Ovary (tissue), 9 donors: ENCODE results near the gene CA9. TPM values are rescaled to one million over a fixed set of nuclear protein-coding genes. Genes with fewer than 3 reads are reported as not detected.
"Not testable (repeated sequence)": the region's sequence is repeated elsewhere in the genome, so short reads cannot be mapped to it uniquely, and the experiment has no call there.

Experiments used
- DNase-seq, 5 donors: peaks; one replicate each; pipeline ENCODE4 v3.0.0-alpha.2; 2019 to 2020
- H3K27ac ChIP-seq, 2 donors: fragments of 200-600 bp; one replicate each; pipeline versions ENCODE4 v1.5.1 to v1.8.0; 2019 to 2022
- H3K27me3 ChIP-seq: fragments of 200-600 bp; one replicate; pipeline ENCODE4 v1.8.0; 2022
- H3K36me3 ChIP-seq: fragments of 200-600 bp; sonication (generic); one replicate; pipeline ENCODE4 v1.5.1; 2019
- H3K4me1 ChIP-seq: one replicate; pipeline ENCODE4 v1.8.1; 2013; ENCODE audit warnings: mild to moderate bottlenecking, moderate library complexity; ENCODE audit not compliant: insufficient read depth
- H3K4me3 ChIP-seq: fragments of 200-600 bp; sonication (generic); one replicate; pipeline ENCODE4 v1.5.1; 2017
- H3K9me3 ChIP-seq, 2 donors: fragments of 200-600 bp in 1 of 2; sonication (generic) in 1 of 2; one replicate each; pipeline versions ENCODE4 v1.5.1 to v1.8.1; 2013 to 2019; ENCODE audit warnings: mild to moderate bottlenecking in 1 of 2, moderate library complexity in 1 of 2
- EP300 ChIP-seq: sonication (generic); formaldehyde crosslinking; IDR thresholded peaks from one replicate; pipeline ENCODE4 v1.6.1; 2017; ENCODE audit warnings: antibody characterized with exemption
- POLR2A ChIP-seq: fragments of 450-650 bp; IDR thresholded peaks from one replicate; pipeline ENCODE4 v1.6.1; 2017; ENCODE audit warnings: antibody characterized with exemption, mild to moderate bottlenecking, moderate library complexity
- WGBS, 3 donors: extraction: QIAGEN DNeasy Blood & Tissue Kit in 1 of 3; methylation state at CpG; one replicate each; pipeline versions ENCODE4 v1.1.5 to v1.1.7; 2013 to 2017; 5-methylcytosine and 5-hydroxymethylcytosine counted together
- intact Hi-C, 4 donors: fragments of 100-400 bp; cut with DNase I; formaldehyde crosslinking; loops; one replicate each; pipeline versions ENCODE4 v1.11.0 to v1.15.1; 2022 to 2023
- polyA plus RNA-seq, 2 donors: library from polyadenylated mRNA; stranded (reverse); fragments of 200-250 nt in 1 of 2; fragments of 350-450 nt in 1 of 2; fragmentation: Illumina TruSeq in 1 of 2; extraction: RNeasy Lipid Tissue Mini Kit (QIAGEN cat#74804) in 1 of 2; gene quantifications; one replicate each; pipeline ENCODE4 v1.2.3, GENCODE V29; 2013 to 2014
- total RNA-seq, 7 donors: library from RNA; depleted of rRNA in 2 of 7; stranded (reverse); fragments of >200 nt in 2 of 7; fragmentation: NEBNext Ultra II Directional in 3 of 7; extraction: Animal tissue kit (Norgen Biotek cat#: 25700) in 3 of 7; gene quantifications; one replicate each; pipeline versions ENCODE4 v1.1.0 to v1.2.4, GENCODE V29; 2016 to 2023
- TF ChIP-seq, protein P1 (sequence below), 3 donors: fragments of 450-650 bp in 2 of 3; fragments of 200-600 bp in 1 of 3; IDR thresholded peaks; one replicate each; pipeline versions ENCODE4 v1.5.1 to v1.8.0; 2016 to 2022; ENCODE audit warnings: antibody characterized with exemption in 3 of 3, mild to moderate bottlenecking in 1 of 3
- donor health status: DM: no; HTN: no; CAD: no; lungs with moderate emphysema.
- donor health status: DM: no; HTN: no; CAD: no.
- donor health status: Bipolar disorder and iron deficiency.
- donor health status: DM: yes; HTN: yes; CAD: no.
- donor health status: DM: no; HTN: no; CAD: no.
- donor health status: DM: yes; HTN: yes; CAD: no.

CA9 gene
- total and polyA plus RNA-seq, 9 donors: 0.37 to 19.5 (median 1.1) TPM; not detected in 1

DNA sequence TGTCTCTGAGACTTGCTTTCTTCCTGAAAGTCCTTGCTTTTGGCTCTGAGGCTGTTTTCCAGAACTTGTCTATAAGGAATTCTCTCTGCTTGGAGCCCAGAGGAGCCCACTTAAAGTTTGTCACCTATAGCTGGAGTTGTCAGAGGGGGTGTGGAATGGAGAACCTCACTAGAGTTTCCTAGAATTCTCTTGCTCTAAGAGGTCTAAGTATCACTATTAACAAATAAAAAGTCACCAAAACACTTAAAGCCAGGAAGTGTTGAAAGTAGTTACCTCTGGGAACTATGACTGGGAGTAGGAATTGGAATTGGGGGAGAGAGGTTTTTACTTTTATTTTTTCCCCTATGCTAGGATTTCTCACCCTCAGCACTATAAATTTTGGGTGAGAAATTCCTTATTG lies 38.0 kb upstream of the CA9 start:
- H3K36me3 ChIP-seq: no peaks in the 10 kb centered on the region
- no peak overlapping the region for H3K4me3 ChIP-seq
- no peaks in the 10 kb centered on the region for H3K27me3 ChIP-seq
- H3K9me3 ChIP-seq: no peaks in the 10 kb centered on the region
- TF ChIP-seq, protein P1, sequence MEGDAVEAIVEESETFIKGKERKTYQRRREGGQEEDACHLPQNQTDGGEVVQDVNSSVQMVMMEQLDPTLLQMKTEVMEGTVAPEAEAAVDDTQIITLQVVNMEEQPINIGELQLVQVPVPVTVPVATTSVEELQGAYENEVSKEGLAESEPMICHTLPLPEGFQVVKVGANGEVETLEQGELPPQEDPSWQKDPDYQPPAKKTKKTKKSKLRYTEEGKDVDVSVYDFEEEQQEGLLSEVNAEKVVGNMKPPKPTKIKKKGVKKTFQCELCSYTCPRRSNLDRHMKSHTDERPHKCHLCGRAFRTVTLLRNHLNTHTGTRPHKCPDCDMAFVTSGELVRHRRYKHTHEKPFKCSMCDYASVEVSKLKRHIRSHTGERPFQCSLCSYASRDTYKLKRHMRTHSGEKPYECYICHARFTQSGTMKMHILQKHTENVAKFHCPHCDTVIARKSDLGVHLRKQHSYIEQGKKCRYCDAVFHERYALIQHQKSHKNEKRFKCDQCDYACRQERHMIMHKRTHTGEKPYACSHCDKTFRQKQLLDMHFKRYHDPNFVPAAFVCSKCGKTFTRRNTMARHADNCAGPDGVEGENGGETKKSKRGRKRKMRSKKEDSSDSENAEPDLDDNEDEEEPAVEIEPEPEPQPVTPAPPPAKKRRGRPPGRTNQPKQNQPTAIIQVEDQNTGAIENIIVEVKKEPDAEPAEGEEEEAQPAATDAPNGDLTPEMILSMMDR (IDR thresholded peaks at IDR 0.05): no peak
- no peak for TF ChIP-seq EP300
- no peak for TF ChIP-seq POLR2A
- H3K4me1 ChIP-seq: no peaks in the 10 kb centered on the region
- DNase-seq: no peak
- no peak overlapping the region for H3K27ac ChIP-seq
- intact Hi-C loops: no loop called here

DNA sequence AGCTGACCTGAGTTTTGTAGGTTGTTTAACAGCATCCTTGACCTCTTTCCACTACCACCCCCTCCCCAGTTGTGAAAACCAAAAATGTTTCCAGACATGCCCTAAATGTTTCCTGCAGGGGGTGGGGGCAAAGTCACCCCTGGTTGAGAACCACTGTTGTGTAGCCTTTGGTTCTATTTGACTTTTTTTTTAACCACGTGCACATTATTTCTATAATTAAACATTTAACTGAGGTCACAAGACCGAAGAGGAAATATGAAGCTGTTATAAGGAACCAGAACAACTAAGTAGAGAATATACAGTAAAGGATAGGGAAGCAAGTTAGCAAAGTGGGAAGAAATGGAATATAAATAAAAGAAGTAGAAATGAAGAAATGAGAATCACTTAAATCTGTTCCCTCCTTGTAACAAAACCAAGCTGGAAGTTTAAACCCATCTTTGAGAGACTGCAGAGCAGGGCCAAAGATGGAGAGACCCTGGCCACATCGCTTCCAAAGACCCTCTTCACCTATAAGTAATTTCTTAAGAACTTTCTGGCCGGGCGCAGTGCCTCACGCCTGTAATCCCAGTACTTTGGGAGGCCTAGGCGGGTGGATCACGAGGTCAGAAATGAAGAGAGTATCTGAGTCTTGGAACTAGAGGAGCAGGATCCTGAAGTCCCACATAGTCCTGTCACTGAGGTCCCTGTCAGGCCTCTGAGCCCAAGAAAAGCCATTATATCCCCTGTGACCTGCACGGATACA lies 37.4 kb upstream of the CA9 start:
- TF ChIP-seq POLR2A: no peak
- TF ChIP-seq EP300: no peak
- TF ChIP-seq, protein P1 (IDR thresholded peaks at IDR 0.05): no peak
- Histone ChIP-seq H3K4me1 (no peaks in the 10 kb centered on the region), H3K27me3 (no peaks in the 10 kb centered on the region), H3K36me3 (no peaks in the 10 kb centered on the region), H3K27ac (no peak overlapping the region), H3K4me3 (no peak overlapping the region), H3K9me3 (no peaks in the 10 kb centered on the region)
- intact Hi-C loops: no loop called here
- DNase-seq: no peak
- WGBS, 3 donors: 71 to 85% (median 80%) methylated on average over 9 of the region's 9 CpGs

DNA sequence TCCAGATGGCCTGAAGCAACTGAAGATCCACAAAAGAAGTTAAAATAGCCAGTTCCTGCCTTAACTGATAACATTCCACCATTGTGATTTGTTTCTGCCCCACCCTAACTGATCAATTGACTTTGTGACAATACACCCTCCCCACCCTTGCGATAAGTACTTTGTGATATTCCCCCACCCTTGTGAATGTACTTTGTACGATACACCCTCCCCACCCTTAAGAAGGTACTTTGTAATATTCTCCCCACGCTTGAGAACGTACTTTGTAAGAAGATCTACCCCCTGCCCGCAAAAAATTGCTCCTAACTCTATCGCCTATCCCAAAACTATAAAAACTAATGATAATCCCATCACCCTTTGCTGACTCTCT lies 36.9 kb upstream of the CA9 start:
- WGBS, 3 donors: 97 to 98% (median 98%) methylated on average over 6 of the region's 6 CpGs
- H3K4me1 ChIP-seq, H3K9me3 ChIP-seq, H3K27ac ChIP-seq, DNase-seq, H3K27me3 ChIP-seq, H3K4me3 ChIP-seq, H3K36me3 ChIP-seq, intact Hi-C loops: not testable (repeated sequence)

DNA sequence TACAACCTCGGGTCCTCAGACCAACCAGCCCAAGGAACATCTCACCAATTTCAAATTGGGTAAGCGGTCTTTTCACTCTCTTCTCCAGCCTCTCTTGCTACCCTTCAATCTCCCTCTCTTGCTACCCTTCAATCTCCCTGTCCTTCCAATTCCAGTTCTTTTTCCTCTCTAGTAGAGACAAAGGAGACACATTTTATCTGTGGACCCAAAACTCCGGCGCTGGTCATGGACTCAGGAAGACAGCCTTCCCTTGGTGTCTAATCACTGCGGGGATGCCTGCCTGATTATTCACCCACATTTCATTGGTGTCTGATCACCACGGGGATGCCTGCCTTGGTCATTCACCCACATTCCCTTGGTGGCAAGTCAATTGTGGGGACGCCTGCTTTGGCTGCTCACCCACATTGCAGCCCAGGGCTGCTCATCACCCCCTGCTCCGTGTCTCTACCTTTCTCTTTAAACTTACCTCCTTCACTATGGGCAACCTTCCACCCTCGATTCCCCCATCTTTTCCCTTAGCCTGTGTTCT lies 36.2 kb upstream of the CA9 start:
- H3K4me1 ChIP-seq, intact Hi-C loops, H3K27me3 ChIP-seq, H3K9me3 ChIP-seq, H3K4me3 ChIP-seq, DNase-seq, H3K27ac ChIP-seq, H3K36me3 ChIP-seq: not testable (repeated sequence)
- 94 to 98% (median 95%) methylated on average over 9 of the region's 9 CpGs for WGBS, 3 donors

DNA sequence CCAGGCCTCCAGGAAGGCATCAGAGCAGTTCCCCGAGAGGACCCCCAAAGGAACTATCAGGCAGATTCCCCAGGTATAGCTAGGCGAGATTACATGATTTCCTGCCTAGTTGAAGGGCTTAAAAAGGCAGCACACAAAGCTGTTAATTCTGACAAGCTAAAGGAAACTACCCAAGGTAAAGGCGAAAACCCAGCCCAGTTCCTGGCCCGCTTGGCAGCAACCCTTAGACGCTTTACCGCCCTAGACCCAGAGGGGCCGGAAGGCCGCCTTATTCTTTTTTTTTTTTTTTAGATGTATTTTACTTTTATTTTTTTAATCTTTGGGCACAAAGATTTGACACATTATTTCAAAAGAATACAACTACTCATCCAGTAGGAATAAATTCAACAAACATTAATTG lies 35.0 kb upstream of the CA9 start:
- H3K4me3 ChIP-seq, H3K4me1 ChIP-seq, H3K9me3 ChIP-seq, H3K27ac ChIP-seq, DNase-seq, intact Hi-C loops, H3K36me3 ChIP-seq, H3K27me3 ChIP-seq: not testable (repeated sequence)
- 77 to 90% (median 88%) methylated on average over 7 to 8 of the region's 8 CpGs for WGBS, 3 donors

DNA sequence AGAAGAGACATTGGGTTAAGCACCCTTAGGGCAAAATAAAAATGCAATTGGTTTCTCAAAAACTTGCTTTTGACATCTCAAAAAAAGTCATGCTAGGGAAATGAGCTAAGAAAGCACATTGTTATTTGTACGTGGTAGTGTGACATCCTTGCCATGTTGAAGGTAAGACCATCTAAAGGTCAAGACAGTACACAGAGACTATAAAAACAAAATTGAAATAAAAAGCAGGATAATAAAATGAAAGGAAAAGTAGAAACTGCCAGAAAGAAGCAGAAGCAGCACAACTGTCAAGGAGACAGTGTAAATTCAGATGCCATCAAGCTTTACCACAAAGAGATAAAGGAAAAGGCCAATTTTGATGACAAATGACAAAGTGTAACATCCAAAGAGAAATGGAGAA lies 34.5 kb upstream of the CA9 start:
- intact Hi-C loops, H3K36me3 ChIP-seq, H3K9me3 ChIP-seq, H3K27me3 ChIP-seq, H3K27ac ChIP-seq, DNase-seq, H3K4me1 ChIP-seq, H3K4me3 ChIP-seq: not testable (repeated sequence)
- WGBS, 3 donors: 63 to 83% (median 71%) methylated on average over 1 of the region's 1 CpG
